K562 (cell line): ENCODE results near the gene SHC1. TPM values are rescaled to one million over a fixed set of nuclear protein-coding genes. Genes with fewer than 3 reads are reported as not detected.

Experiments
- CHD7 ChIP-seq: fragments of 200-600 bp; sonication (generic); IDR thresholded peaks from one replicate; pipeline ENCODE4 v1.6.1; 2012; ENCODE audit warnings: mild to moderate bottlenecking, low read depth, low read length, inconsistent platforms
- CREM ChIP-seq: IDR thresholded peaks from 2 replicates; pipeline ENCODE4 v1.6.1; 2014; ENCODE audit warnings: antibody characterized with exemption, low read depth
- CUX1 ChIP-seq: fragments of 200-800 bp; sonication (Bioruptor generic); IDR thresholded peaks from 2 replicates; pipeline ENCODE4 v1.6.1; 2016; ENCODE audit warnings: missing genetic modification characterization, missing compliant biosample characterization
- GTF3C2 ChIP-seq: IDR thresholded peaks from 3 replicates; pipeline ENCODE4 v1.6.1; 2011; ENCODE audit warnings: borderline replicate concordance, mild to moderate bottlenecking, moderate library complexity; ENCODE audit not compliant: insufficient read length; ENCODE audit errors: extremely low read depth
- NFRKB ChIP-seq: fragments of 450-650 bp; IDR thresholded peaks from 2 replicates; pipeline ENCODE4 v1.6.1; 2016; ENCODE audit warnings: low read depth
- ZNF384 ChIP-seq: IDR thresholded peaks from 2 replicates; pipeline ENCODE4 v1.6.1; 2012; ENCODE audit warnings: low read depth, low read length, improper control_type of control experiment
- polyA plus RNA-seq, 8 experiments: library from polyadenylated mRNA; depleted of rRNA in 4 of 8; stranded (reverse) in 5 of 8; unstranded in 3 of 8; fragments of >200 nt; fragmentation: Nextera tagmentation in 2 of 8; fragmentation: Illumina TruSeq in 1 of 8; extraction: Ambion mirVana in 2 of 8; extraction: Trizol in 1 of 8; gene quantifications; 2 replicates each; pipeline versions ENCODE4 v1.2.1 to v1.2.3, GENCODE V29; 2011 to 2014; ENCODE audit warnings: inconsistent platforms in 1 of 8, missing spikeins in 1 of 8
- total RNA-seq, 7 experiments: library from RNA; depleted of rRNA in 6 of 7; stranded (reverse); fragments of >200 nt in 6 of 7; fragmentation: Illumina TruSeq in 2 of 7; extraction: Trizol in 2 of 7; gene quantifications; 2 replicates each; pipeline versions ENCODE4 v1.2.1 to v1.2.3, GENCODE V29; 2011 to 2021; ENCODE audit warnings: low replicate concordance in 1 of 7

The SHC1 gene
- total and polyA plus RNA-seq, 9 of the 15 experiments (the other 6 are each of a cell fraction or from before 2014, with no cell fraction given), result 4.1 to 113 (median 51.9) TPM

GRCh38 chr1:154972517-154973343 is 2.2 kb upstream of the SHC1 start (continued):
- TF ChIP-seq CHD7 (no peak), GTF3C2 (peak; percentile 17), ZNF384 (0 out of 2 replicates have a peak, but pooled peaks have one; percentile 8), CREM (peak; percentile 6; the same call in 1 of the 2 replicates), NFRKB (peak; percentile 77), CUX1 (CRISPR knock-in tag) (0 out of 2 replicates have a peak, but pooled peaks have one; percentile 47)
